ENCODE data around the gene EPS15.
"Not testable (repeated sequence)": the region's sequence is repeated elsewhere in the genome, so short reads cannot be mapped to it uniquely, and the experiment has no call there.

The EPS15 gene

DNA sequence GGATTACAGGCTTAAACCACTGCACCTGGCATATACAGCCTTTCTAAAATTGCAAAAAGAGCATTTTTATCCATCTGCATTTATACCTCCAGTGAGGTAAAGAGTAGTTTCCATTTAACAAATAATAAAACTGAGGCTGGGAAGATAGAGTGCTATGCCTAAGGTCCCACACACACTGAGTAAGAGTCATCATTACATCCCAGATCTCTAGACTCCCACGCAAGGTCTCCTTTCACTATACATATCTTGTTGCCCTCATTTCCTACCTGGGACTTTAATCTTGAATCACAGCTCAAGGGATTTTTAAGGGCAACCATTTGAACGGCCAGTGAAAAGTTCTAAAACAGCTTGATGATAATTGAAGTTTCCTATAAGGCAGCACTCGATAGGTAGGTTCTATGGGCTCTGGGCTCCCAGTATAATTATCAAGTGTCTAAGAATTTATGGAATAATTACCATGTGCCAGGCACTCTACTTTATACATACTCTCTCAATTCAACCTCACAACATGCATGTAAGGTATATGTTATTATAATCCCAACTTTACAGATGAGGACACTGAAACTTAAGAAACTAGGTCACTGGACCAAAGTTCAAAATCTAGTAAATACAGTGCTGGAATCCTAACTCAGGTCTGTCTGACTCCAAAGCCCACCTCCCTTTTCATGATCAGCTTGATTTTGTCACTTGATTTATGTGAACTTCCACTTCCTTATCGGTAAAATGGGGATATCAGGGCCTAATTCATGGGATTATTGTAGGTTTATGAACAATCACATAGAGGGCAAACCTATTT lies 23.3 kb upstream of the EPS15 start:
- TF ChIP-seq, protein P1, sequence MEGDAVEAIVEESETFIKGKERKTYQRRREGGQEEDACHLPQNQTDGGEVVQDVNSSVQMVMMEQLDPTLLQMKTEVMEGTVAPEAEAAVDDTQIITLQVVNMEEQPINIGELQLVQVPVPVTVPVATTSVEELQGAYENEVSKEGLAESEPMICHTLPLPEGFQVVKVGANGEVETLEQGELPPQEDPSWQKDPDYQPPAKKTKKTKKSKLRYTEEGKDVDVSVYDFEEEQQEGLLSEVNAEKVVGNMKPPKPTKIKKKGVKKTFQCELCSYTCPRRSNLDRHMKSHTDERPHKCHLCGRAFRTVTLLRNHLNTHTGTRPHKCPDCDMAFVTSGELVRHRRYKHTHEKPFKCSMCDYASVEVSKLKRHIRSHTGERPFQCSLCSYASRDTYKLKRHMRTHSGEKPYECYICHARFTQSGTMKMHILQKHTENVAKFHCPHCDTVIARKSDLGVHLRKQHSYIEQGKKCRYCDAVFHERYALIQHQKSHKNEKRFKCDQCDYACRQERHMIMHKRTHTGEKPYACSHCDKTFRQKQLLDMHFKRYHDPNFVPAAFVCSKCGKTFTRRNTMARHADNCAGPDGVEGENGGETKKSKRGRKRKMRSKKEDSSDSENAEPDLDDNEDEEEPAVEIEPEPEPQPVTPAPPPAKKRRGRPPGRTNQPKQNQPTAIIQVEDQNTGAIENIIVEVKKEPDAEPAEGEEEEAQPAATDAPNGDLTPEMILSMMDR (IDR thresholded peaks at IDR 0.05; ENCODE audit: insufficient read depth, missing control alignments) = no peak
- FAIRE-seq (no peak), DNase-seq (ENCODE audit: insufficient read length, low spot score) (no peak)

DNA sequence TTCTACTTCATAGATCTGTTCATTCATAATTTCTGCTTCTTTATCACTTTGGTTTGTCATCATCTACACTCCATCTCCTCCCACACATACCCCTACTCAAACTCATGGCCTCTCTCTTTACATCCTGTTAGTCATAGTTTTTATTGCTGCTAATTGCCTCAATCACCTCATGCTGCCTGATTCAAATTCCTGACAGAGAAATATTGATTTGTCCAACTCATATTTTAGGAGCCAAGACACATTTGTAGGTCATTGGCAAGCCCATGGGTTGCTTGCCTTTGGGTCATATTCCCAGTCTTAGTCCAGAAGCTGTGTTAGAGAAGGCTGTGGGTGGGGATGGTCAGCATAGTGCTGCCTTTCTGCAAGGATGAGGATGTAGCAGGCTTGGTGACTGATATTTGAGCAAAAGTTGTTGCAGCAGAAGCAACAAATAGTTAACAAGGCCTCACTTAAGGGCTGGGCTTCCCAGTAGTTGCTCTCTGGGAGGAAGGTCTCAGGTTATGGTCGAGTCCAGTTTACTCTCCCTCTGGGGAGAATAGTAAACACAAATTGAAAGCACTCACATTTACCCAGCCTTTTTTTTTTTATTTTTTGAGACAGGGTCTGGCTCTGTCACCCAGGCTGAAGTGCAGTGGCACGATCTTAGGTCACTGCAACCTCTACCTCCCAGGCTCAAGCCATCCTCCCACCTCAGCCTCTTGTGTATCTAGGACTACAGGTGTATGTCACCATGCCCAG lies 22.4 kb upstream of the EPS15 start:
- FAIRE-seq (no peak), DNase-seq (ENCODE audit: insufficient read length, low spot score) (no peak)
- TF ChIP-seq, protein P1 (IDR thresholded peaks at IDR 0.05; ENCODE audit: insufficient read depth, missing control alignments) = no peak

DNA sequence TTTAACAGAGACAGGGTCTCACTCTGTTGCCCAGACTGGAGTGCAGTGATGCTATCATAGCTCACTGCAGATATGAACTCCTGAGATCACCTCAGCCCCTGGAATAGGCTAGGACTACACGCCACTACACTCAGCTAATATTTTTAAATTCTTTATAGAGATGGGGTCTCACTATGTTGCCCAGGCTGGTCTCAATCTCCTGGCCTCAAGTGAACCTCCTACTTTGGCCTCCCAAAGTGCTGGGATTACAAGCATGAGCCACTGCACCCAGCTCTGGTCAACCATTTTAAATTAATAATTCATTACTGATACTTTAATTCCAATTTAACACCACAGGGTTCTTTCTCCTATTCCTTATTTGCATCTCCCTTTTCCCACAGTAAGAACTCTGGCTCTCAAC lies 18.5 kb upstream of the EPS15 start:
- TF ChIP-seq, protein P1 (IDR thresholded peaks at IDR 0.05; ENCODE audit: insufficient read depth, missing control alignments) = no peak
- no peak for FAIRE-seq
- no peak for DNase-seq (ENCODE audit: insufficient read length, low spot score)

DNA sequence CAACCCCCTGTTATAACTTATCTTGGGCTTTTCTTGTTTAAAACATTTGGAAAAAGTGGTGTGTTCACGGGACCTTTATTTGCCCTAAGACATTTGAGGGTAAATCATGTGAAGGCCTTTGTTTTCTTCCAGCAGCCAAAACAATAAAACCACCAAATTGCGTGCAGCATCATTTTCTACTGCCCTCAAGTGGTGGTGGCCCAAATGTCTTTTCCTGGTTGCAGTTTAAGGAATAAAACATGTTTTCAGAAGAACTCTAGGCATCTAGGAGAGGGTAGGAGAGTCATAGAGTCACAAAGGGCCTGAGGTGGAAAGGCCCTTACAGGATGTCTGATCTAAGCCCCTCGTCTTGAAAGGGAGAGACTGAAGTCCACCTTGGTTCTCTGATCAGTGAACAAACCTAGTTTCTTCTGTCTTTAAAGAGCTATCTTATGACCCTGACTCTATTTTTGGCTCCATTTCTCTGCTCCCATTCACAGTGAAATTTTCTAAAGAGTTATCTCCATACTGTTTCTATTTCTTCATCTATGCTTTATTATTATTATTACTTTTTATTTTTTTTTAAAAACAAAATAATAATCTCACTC lies 16.0 kb upstream of the EPS15 start:
- TF ChIP-seq, protein P1 (IDR thresholded peaks at IDR 0.05; ENCODE audit: insufficient read depth, missing control alignments) = peak; percentile 62
- no peak for DNase-seq (ENCODE audit: insufficient read length, low spot score)
- FAIRE-seq = no peak

DNA sequence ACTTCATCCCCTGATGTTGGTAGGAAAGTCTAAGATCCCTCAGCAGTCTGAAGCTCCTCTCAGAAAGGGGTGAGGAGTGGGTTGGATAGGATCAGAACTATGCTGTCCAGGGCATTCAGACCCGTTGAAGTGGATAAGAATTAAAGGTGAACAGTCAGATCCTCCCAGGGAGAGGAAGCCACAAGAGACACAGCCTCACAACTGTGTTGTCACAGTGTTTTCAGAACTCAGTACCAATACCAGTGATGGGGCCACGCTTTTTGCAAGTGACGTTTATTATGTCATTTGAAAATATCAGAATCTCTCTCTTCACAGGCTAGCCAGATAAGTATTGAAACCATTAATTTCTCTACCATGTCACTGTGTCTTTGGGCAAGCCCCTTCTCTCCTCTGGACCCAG lies 15.4 kb upstream of the EPS15 start:
- DNase-seq (ENCODE audit: insufficient read length, low spot score) = no peak
- FAIRE-seq = no peak

DNA sequence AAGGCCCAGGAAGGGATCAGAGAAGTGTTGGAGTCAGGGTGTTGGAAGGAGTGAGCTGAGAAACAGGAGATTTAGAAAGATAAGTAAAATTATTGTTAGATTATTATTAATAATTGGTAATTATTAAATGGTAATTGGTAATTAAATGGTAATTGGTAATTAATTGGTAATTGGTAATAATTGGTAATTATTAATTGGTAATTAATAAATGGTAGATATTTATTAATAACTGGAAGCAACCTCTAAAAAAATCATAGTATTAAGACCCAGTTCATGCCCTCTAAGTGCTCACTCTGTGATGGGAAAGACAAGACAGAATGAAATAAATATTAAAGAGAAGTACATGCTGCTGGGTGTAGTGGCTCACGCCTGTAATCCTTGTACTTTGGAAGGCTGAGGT lies 13.8 kb upstream of the EPS15 start:
- DNase-seq (ENCODE audit: insufficient read length, low spot score) (no peak), FAIRE-seq (no peak)
- TF ChIP-seq, protein P1 (IDR thresholded peaks at IDR 0.05; ENCODE audit: insufficient read depth, missing control alignments) = no peak

More for the DNA sequence above, 15.4 kb upstream of the EPS15 start:
- TF ChIP-seq, protein P1 (IDR thresholded peaks at IDR 0.05; ENCODE audit: insufficient read depth, missing control alignments) = no peak

DNA sequence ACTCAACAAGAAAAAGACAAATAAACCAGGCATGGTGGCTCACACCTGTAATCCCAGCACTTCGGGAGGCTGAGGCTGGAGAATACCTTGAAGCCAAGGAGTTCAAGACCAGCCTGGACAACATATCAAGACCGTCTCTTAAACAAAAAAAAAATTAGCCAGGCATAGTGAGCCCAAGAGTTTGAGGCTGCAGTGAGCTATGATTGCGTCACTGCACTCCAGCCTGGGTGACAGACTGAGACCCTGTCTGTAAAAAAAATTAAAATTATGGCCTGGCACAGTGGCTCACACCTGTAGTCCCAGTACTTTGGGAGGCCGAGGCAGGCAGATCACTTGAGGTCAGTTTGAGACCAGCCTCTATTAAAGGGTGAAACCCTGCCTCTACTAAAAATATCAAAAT lies 11.4 kb upstream of the EPS15 start:
- not testable (repeated sequence) for FAIRE-seq; DNase-seq (ENCODE audit: insufficient read length, low spot score)
